Lung (tissue), 12 donors: Measurements from ENCODE around the gene FLT1. TPM values are rescaled to one million over a fixed set of nuclear protein-coding genes. Genes with fewer than 3 reads are reported as not detected.

ENCODE experiments used
- ATAC-seq: fragments of 200-7000 bp; cut with Tn5 transposase; one replicate; pipeline ENCODE4 v1.9.1; 2020; ENCODE audit warnings: moderate number of reproducible peaks; ENCODE audit not compliant: insufficient read depth, low FRiP score
- DNase-seq, 3 donors: peaks; one replicate each; pipeline ENCODE4 v3.0.0-alpha.2; 2013 to 2017
- H3K27ac ChIP-seq, 2 donors: one replicate each; pipeline ENCODE4 v1.5.1; 2013; ENCODE audit warnings: mild to moderate bottlenecking in 2 of 2, moderate library complexity in 2 of 2, control low read depth in 1 of 2, inconsistent platforms in 1 of 2, low read depth in 1 of 2, low read length in 1 of 2
- H3K27me3 ChIP-seq, 3 donors: one replicate each; pipeline ENCODE4 v1.5.1; 2013; ENCODE audit warnings: low read length in 2 of 3; ENCODE audit not compliant: control insufficient read depth in 3 of 3, insufficient read depth in 3 of 3
- H3K36me3 ChIP-seq, 4 donors: one replicate each; pipeline ENCODE4 v1.5.1; 2013; ENCODE audit warnings: low read length in 4 of 4, mild to moderate bottlenecking in 1 of 4, moderate library complexity in 1 of 4; ENCODE audit not compliant: control insufficient read depth in 4 of 4, insufficient read depth in 4 of 4
- H3K4me1 ChIP-seq, 5 donors: one replicate each; pipeline ENCODE4 v1.5.1; 2013; ENCODE audit warnings: low read length in 5 of 5, mild to moderate bottlenecking in 2 of 5, moderate library complexity in 1 of 5; ENCODE audit not compliant: control insufficient read depth in 5 of 5, insufficient read depth in 5 of 5
- H3K4me3 ChIP-seq: one replicate; pipeline ENCODE4 v1.5.1; 2013; ENCODE audit warnings: mild to moderate bottlenecking, control low read depth, moderate library complexity
- H3K9ac ChIP-seq, 2 donors: one replicate each; pipeline ENCODE4 v1.5.1; 2013; ENCODE audit warnings: low read length in 2 of 2, control low read depth in 1 of 2; ENCODE audit not compliant: insufficient read depth in 1 of 2
- H3K9me3 ChIP-seq, 4 donors: one replicate each; pipeline ENCODE4 v1.5.1; 2013; ENCODE audit warnings: low read length in 3 of 4, mild to moderate bottlenecking in 1 of 4, moderate library complexity in 1 of 4; ENCODE audit not compliant: control insufficient read depth in 4 of 4, insufficient read depth in 3 of 4
- WGBS, 2 donors: extraction: QIAGEN DNeasy Blood & Tissue Kit; methylation state at CpG; one replicate each; pipeline ENCODE4 v1.1.7; 2013; 5-methylcytosine and 5-hydroxymethylcytosine counted together
- polyA plus RNA-seq, 2 donors: library from polyadenylated mRNA; stranded (reverse); fragments of 200-250 nt; gene quantifications; one replicate each; pipeline ENCODE4 v1.2.1, GENCODE V29; 2013
- total RNA-seq, 2 donors: library from RNA; depleted of rRNA in 1 of 2; stranded (reverse); fragments of >200 nt in 1 of 2; gene quantifications; one replicate each; pipeline ENCODE4 v1.2.1, GENCODE V29; 2014 to 2021
- TF ChIP-seq, protein P1 (sequence below): IDR thresholded peaks from 2 replicates; pipeline ENCODE4 v1.5.1; 2012; ENCODE audit warnings: mild to moderate bottlenecking; ENCODE audit errors: control extremely low read depth, extremely low read depth
- donor health status: control.
- donor health status: control.
- donor health status: Bipolar disorder and iron deficiency.
- donor health status: healthy.
- donor health status: DM: yes; HTN: yes; CAD: no.

Gene FLT1
- total and polyA plus RNA-seq, 4 donors = 4.7 to 71.3 (median 42.2) TPM

DNA sequence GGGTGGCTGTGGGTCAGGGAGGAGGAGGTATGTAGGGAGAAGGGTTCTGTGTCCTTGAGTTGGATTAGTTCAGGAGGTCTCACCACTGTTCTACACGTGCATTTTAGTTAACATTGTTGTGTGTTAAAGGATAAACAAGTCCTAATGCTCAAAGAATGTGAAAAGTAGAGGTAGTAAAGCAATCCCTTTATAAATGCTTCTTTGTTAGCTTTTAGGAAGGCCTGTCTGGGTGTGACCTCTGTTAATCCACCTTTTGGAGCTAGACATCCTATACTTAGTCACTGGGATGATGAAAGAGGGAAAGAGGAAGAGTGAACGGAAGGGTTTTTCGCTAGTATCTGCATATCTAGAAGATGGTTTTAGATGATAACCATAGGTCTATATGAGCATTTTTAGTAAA is 42.2 kb upstream of the FLT1 start:
- H3K36me3 ChIP-seq = no peaks in the 10 kb centered on the region
- H3K27ac ChIP-seq = no peak overlapping the region
- WGBS, 2 donors = 41 to 46% methylated on average over 3 of the region's 3 CpGs
- H3K27me3 ChIP-seq = peaks cover 0 to 5% (median 4%) of the 10 kb centered on the region in 3 donors
- TF ChIP-seq, protein P1, sequence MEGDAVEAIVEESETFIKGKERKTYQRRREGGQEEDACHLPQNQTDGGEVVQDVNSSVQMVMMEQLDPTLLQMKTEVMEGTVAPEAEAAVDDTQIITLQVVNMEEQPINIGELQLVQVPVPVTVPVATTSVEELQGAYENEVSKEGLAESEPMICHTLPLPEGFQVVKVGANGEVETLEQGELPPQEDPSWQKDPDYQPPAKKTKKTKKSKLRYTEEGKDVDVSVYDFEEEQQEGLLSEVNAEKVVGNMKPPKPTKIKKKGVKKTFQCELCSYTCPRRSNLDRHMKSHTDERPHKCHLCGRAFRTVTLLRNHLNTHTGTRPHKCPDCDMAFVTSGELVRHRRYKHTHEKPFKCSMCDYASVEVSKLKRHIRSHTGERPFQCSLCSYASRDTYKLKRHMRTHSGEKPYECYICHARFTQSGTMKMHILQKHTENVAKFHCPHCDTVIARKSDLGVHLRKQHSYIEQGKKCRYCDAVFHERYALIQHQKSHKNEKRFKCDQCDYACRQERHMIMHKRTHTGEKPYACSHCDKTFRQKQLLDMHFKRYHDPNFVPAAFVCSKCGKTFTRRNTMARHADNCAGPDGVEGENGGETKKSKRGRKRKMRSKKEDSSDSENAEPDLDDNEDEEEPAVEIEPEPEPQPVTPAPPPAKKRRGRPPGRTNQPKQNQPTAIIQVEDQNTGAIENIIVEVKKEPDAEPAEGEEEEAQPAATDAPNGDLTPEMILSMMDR = no peak
- ATAC-seq (no peak), DNase-seq (no peak)
- no peak overlapping the region for H3K4me3 ChIP-seq
- H3K4me1 ChIP-seq = peaks cover 0 to 2% (median 0%) of the 10 kb centered on the region in 5 donors
- H3K9ac ChIP-seq = no peak overlapping the region
- peaks cover 0 to 11% (median 0%) of the 10 kb centered on the region in 4 donors for H3K9me3 ChIP-seq

DNA sequence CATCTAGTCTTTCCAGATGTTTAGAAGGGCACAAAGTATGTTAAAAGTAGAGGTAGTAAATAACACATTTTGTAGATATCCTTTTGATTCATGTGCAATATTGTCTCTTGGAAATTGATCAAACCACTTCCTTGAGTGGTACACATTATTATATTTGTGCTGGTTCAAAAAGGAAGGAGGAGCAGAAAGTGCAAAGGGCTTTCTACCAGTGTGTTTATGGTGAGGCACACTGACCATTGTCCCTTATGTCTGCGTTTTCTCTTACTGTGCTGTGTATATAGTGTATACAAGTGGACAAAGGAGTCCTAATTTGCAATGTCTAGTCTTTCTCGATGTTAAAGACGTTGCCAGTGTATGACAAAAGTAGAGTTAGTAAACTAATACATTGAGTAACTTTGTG is 41.4 kb upstream of the FLT1 start:
- peaks cover 0 to 9% (median 7%) of the 10 kb centered on the region in 5 donors for H3K4me1 ChIP-seq
- ATAC-seq (no peak), DNase-seq (no peak)
- H3K27me3 ChIP-seq = peaks cover 0 to 11% (median 10%) of the 10 kb centered on the region in 3 donors
- H3K4me3 ChIP-seq = no peak overlapping the region
- peaks cover 0 to 14% (median 0%) of the 10 kb centered on the region in 4 donors for H3K9me3 ChIP-seq
- TF ChIP-seq, protein P1 = no peak
- no peak overlapping the region for H3K27ac ChIP-seq
- no peaks in the 10 kb centered on the region for H3K36me3 ChIP-seq
- no peak overlapping the region for H3K9ac ChIP-seq
- 83 to 87% methylated on average over 3 of the region's 3 CpGs for WGBS, 2 donors

DNA sequence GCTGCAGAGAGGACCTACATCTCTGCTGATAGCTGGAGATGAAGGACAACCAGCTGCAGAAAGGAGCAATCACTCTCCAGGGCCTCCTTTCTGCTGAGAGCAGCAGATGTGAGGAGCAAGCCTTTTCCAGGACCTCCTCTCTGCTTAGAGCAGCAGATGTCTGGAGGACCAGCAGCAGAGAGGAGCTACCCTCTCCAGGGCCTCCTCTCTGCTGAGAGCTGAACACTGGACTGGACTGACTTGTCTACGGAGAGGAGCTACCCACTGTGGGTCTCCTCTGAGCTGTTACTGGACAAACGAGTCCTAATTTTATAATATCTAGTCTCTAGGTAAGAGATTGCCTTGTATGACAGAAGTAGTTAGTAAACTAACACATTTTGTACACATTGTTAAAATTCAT is 40.8 kb upstream of the FLT1 start:
- H3K27ac ChIP-seq = no peak overlapping the region
- H3K9me3 ChIP-seq = peaks cover 0 to 14% (median 0%) of the 10 kb centered on the region in 4 donors
- 89 to 93% methylated on average over 2 of the region's 2 CpGs for WGBS, 2 donors
- no peak overlapping the region for H3K4me3 ChIP-seq
- TF ChIP-seq, protein P1 = no peak
- ATAC-seq (no peak), DNase-seq (no peak)
- H3K27me3 ChIP-seq = peaks cover 0 to 17% (median 16%) of the 10 kb centered on the region in 3 donors
- H3K4me1 ChIP-seq = peaks cover 0 to 14% (median 7%) of the 10 kb centered on the region in 5 donors
- no peak overlapping the region for H3K9ac ChIP-seq
- H3K36me3 ChIP-seq = no peaks in the 10 kb centered on the region

DNA sequence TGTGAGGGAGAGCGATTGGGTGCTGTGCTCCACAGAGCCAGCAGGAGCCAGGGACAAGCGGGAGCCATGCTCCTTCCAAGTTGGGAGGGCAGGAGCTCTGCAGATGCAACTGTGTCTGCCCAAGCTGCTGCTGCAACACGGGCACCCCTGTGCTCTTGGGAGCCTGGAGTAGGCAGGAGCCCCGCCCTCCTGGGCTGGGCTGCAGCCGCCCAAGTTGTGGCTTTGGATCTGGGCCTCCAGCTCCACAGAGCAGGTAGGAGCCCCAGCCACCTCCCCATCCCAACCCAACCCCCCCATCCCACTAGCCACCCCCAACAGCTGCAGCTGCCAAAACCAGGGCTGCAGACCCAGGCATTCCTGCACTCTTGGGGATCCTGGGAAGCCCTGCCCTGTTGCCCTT is 39.9 kb upstream of the FLT1 start:
- H3K27ac ChIP-seq = no peak overlapping the region
- WGBS, 2 donors = 90 to 93% methylated on average over 4 to 5 of the region's 5 CpGs
- ATAC-seq = no peak
- H3K4me3 ChIP-seq = no peak overlapping the region
- H3K9me3 ChIP-seq = peaks cover 0 to 14% (median 0%) of the 10 kb centered on the region in 4 donors
- TF ChIP-seq, protein P1 = no peak
- H3K9ac ChIP-seq = no peak overlapping the region
- H3K4me1 ChIP-seq = peaks cover 0 to 14% (median 8%) of the 10 kb centered on the region in 5 donors
- no peak for DNase-seq
- H3K27me3 ChIP-seq = peaks cover 0 to 25% (median 20%) of the 10 kb centered on the region in 3 donors
- H3K36me3 ChIP-seq = no peaks in the 10 kb centered on the region
